Immature natural killer cell (primary cell): ENCODE data around the gene UGT1A7. TPM values are rescaled to one million over a fixed set of nuclear protein-coding genes. Genes with fewer than 3 reads are reported as not detected.

Experiments used
- DNase-seq, 3 donors: peaks; one replicate each; pipeline ENCODE4 v3.0.0; 2022; ENCODE audit warnings: mixed read lengths in 1 of 3
- H3K27ac Mint-ChIP-seq, 6 donors: one replicate each; pipeline ENCODE4 v1.8.0; 2020; ENCODE audit warnings: mixed read lengths in 6 of 6, mild to moderate bottlenecking in 5 of 6, inconsistent platforms in 4 of 6, moderate library complexity in 3 of 6
- H3K27me3 Mint-ChIP-seq, 3 donors: one replicate each; pipeline ENCODE4 v1.8.0; 2020 to 2021; ENCODE audit warnings: low read depth in 3 of 3, mild to moderate bottlenecking in 3 of 3, mixed read lengths in 3 of 3, moderate library complexity in 3 of 3, inconsistent platforms in 1 of 3
- H3K36me3 Mint-ChIP-seq, 3 donors: one replicate each; pipeline ENCODE4 v1.8.0; 2020; ENCODE audit warnings: mixed read lengths in 3 of 3, inconsistent platforms in 2 of 3, mild to moderate bottlenecking in 2 of 3
- H3K4me1 Mint-ChIP-seq, 2 donors: one replicate each; pipeline ENCODE4 v1.8.0; 2020; ENCODE audit warnings: inconsistent platforms in 2 of 2, mild to moderate bottlenecking in 2 of 2, mixed read lengths in 2 of 2, moderate library complexity in 1 of 2
- H3K4me3 Mint-ChIP-seq, 5 donors: one replicate each; pipeline ENCODE4 v1.8.0; 2020; ENCODE audit warnings: mild to moderate bottlenecking in 5 of 5, mixed read lengths in 5 of 5, inconsistent platforms in 3 of 5, moderate library complexity in 3 of 5
- H3K9me3 Mint-ChIP-seq, 6 donors: one replicate each; pipeline ENCODE4 v1.8.0; 2020; ENCODE audit warnings: mild to moderate bottlenecking in 6 of 6, mixed read lengths in 6 of 6, inconsistent platforms in 4 of 6, moderate library complexity in 3 of 6
- polyA plus RNA-seq, 3 donors: library from polyadenylated mRNA; unstranded; fragments of 300-500 nt; fragmentation: Illumina TruSeq; gene quantifications; one replicate each; pipeline ENCODE4 v1.2.3, GENCODE V29; 2021

UGT1A7 gene
- polyA plus RNA-seq, 3 donors from 2014 or later = not detected

GRCh38 chr2:233768076-233768475, 86.4 kb downstream of the UGT1A7 start:
- Mint-ChIP-seq H3K4me3 (no peak overlapping the region), H3K4me1 (no peaks in the 10 kb centered on the region), H3K36me3 (no peaks in the 10 kb centered on the region), H3K27ac (no peak overlapping the region), H3K9me3 (peaks cover 0 to 2% (median 0%) of the 10 kb centered on the region in 6 donors), H3K27me3 (peaks cover 0 to 17% (median 8%) of the 10 kb centered on the region in 3 donors)
- no peak for DNase-seq

- Mint-ChIP-seq H3K4me1 (no peaks in the 10 kb centered on the region), H3K27me3 (peaks cover 0 to 13% (median 6%) of the 10 kb centered on the region in 3 donors), H3K36me3 (no peaks in the 10 kb centered on the region), H3K4me3 (no peak overlapping the region), H3K9me3 (peaks cover 0 to 2% (median 0%) of the 10 kb centered on the region in 6 donors), H3K27ac (no peak overlapping the region)
- no peak for DNase-seq
Measured at GRCh38 chr2:233769260-233769659, 87.6 kb downstream of the UGT1A7 start.

- H3K27me3 Mint-ChIP-seq = peaks cover 0 to 12% (median 8%) of the 10 kb centered on the region in 3 donors
- H3K27ac Mint-ChIP-seq = no peak overlapping the region
- H3K4me3 Mint-ChIP-seq = no peak overlapping the region
- H3K36me3 Mint-ChIP-seq = peaks cover 0 to 4% (median 0%) of the 10 kb centered on the region in 3 donors
- H3K9me3 Mint-ChIP-seq = peaks cover 0 to 8% (median 0%) of the 10 kb centered on the region in 6 donors
- no peak for DNase-seq
- H3K4me1 Mint-ChIP-seq = no peaks in the 10 kb centered on the region
Measured at GRCh38 chr2:233772153-233772552, 90.5 kb downstream of the UGT1A7 start.

- Mint-ChIP-seq H3K9me3 (peaks cover 0 to 8% (median 0%) of the 10 kb centered on the region in 6 donors), H3K27ac (no peak overlapping the region)
- DNase-seq = no peak
Measured at GRCh38 chr2:233772583-233772982, 90.9 kb downstream of the UGT1A7 start.

GRCh38 chr2:233773854-233774253, 92.2 kb downstream of the UGT1A7 start:
- DNase-seq = no peak
- H3K27ac Mint-ChIP-seq = no peak overlapping the region
- peaks cover 3 to 20% (median 8%) of the 10 kb centered on the region in 3 donors for H3K27me3 Mint-ChIP-seq
- H3K4me1 Mint-ChIP-seq = no peaks in the 10 kb centered on the region
- H3K4me3 Mint-ChIP-seq = no peak overlapping the region
- peaks cover 0 to 4% (median 0%) of the 10 kb centered on the region in 3 donors for H3K36me3 Mint-ChIP-seq
- peaks cover 0 to 8% (median 0%) of the 10 kb centered on the region in 6 donors for H3K9me3 Mint-ChIP-seq

More at GRCh38 chr2:233772583-233772982, 90.9 kb downstream of the UGT1A7 start:
- H3K4me3 Mint-ChIP-seq = no peak overlapping the region
- peaks cover 0 to 4% (median 0%) of the 10 kb centered on the region in 3 donors for H3K36me3 Mint-ChIP-seq
- H3K27me3 Mint-ChIP-seq = peaks cover 0 to 12% (median 8%) of the 10 kb centered on the region in 3 donors
- no peaks in the 10 kb centered on the region for H3K4me1 Mint-ChIP-seq

- Mint-ChIP-seq H3K36me3 (peaks cover 0 to 4% (median 0%) of the 10 kb centered on the region in 3 donors), H3K9me3 (peaks cover 0 to 8% (median 0%) of the 10 kb centered on the region in 6 donors), H3K27ac (no peak overlapping the region), H3K4me3 (no peak overlapping the region), H3K27me3 (peaks cover 3 to 18% (median 9%) of the 10 kb centered on the region in 3 donors), H3K4me1 (no peaks in the 10 kb centered on the region)
- no peak for DNase-seq
Measured at GRCh38 chr2:233775414-233775813, 93.7 kb downstream of the UGT1A7 start.

GRCh38 chr2:233778030-233778429, 96.3 kb downstream of the UGT1A7 start, which contains the start of gene MROH2A:
Gene MROH2A (plus strand): TSS chr2:233778330. CDS start chr2:233779359, 1,029 bp downstream.
- Mint-ChIP-seq H3K4me1 (no peaks in the 10 kb centered on the region), H3K27me3 (peaks cover 3 to 12% (median 5%) of the 10 kb centered on the region in 3 donors), H3K36me3 (peaks cover 0 to 4% (median 0%) of the 10 kb centered on the region in 3 donors), H3K27ac (no peak within 1 kb of the TSS), H3K4me3 (no peak within 1 kb of the TSS), H3K9me3 (peaks cover 0 to 8% (median 0%) of the 10 kb centered on the region in 6 donors)
- no peak for DNase-seq

- no peak for DNase-seq
- no peak overlapping the region for H3K4me3 Mint-ChIP-seq
- peaks cover 0 to 4% (median 0%) of the 10 kb centered on the region in 3 donors for H3K36me3 Mint-ChIP-seq
- peaks cover 3 to 18% (median 3%) of the 10 kb centered on the region in 3 donors for H3K27me3 Mint-ChIP-seq
- peaks cover 0 to 8% (median 0%) of the 10 kb centered on the region in 6 donors for H3K9me3 Mint-ChIP-seq
- no peaks in the 10 kb centered on the region for H3K4me1 Mint-ChIP-seq
- H3K27ac Mint-ChIP-seq = no peak overlapping the region
Measured at GRCh38 chr2:233779722-233780121, 98.0 kb downstream of the UGT1A7 start.

GRCh38 chr2:233780771-233781170, 99.1 kb downstream of the UGT1A7 start:
- Mint-ChIP-seq H3K4me3 (no peak overlapping the region), H3K27ac (no peak overlapping the region), H3K9me3 (peaks cover 0 to 3% (median 0%) of the 10 kb centered on the region in 6 donors)

GRCh38 chr2:233789554-233789953, 107.9 kb downstream of the UGT1A7 start:
- H3K4me3 Mint-ChIP-seq = no peak overlapping the region
- DNase-seq = no peak
- no peaks in the 10 kb centered on the region for H3K9me3 Mint-ChIP-seq
- H3K27me3 Mint-ChIP-seq = peaks cover 0 to 7% (median 2%) of the 10 kb centered on the region in 3 donors
- no peaks in the 10 kb centered on the region for H3K4me1 Mint-ChIP-seq
- H3K27ac Mint-ChIP-seq = no peak overlapping the region
- no peaks in the 10 kb centered on the region for H3K36me3 Mint-ChIP-seq

More at GRCh38 chr2:233780771-233781170, 99.1 kb downstream of the UGT1A7 start:
- no peaks in the 10 kb centered on the region for H3K4me1 Mint-ChIP-seq
- H3K36me3 Mint-ChIP-seq = peaks cover 0 to 2% (median 0%) of the 10 kb centered on the region in 3 donors
- peaks cover 1 to 16% (median 3%) of the 10 kb centered on the region in 3 donors for H3K27me3 Mint-ChIP-seq
- DNase-seq = no peak

GRCh38 chr2:233791151-233791882, 109.6 kb downstream of the UGT1A7 start:
- no peak overlapping the region for H3K4me3 Mint-ChIP-seq
- peaks cover 0 to 3% (median 2%) of the 10 kb centered on the region in 3 donors for H3K27me3 Mint-ChIP-seq
- DNase-seq = no peak
- no peak overlapping the region for H3K27ac Mint-ChIP-seq
- no peaks in the 10 kb centered on the region for H3K36me3 Mint-ChIP-seq
- H3K4me1 Mint-ChIP-seq = no peaks in the 10 kb centered on the region
- no peaks in the 10 kb centered on the region for H3K9me3 Mint-ChIP-seq

GRCh38 chr2:233791883-233792329, 110.2 kb downstream of the UGT1A7 start:
- Mint-ChIP-seq H3K27ac (no peak overlapping the region), H3K4me3 (no peak overlapping the region), H3K36me3 (no peaks in the 10 kb centered on the region), H3K4me1 (no peaks in the 10 kb centered on the region), H3K9me3 (no peaks in the 10 kb centered on the region), H3K27me3 (peaks cover 0 to 2% (median 2%) of the 10 kb centered on the region in 3 donors)
- no peak for DNase-seq

GRCh38 chr2:233792720-233793119, 111.0 kb downstream of the UGT1A7 start:
- no peak overlapping the region for H3K27ac Mint-ChIP-seq
- peaks cover 0 to 2% (median 2%) of the 10 kb centered on the region in 3 donors for H3K27me3 Mint-ChIP-seq
- no peaks in the 10 kb centered on the region for H3K36me3 Mint-ChIP-seq
- no peak for DNase-seq
- no peak overlapping the region for H3K4me3 Mint-ChIP-seq
- no peaks in the 10 kb centered on the region for H3K9me3 Mint-ChIP-seq
- H3K4me1 Mint-ChIP-seq = no peaks in the 10 kb centered on the region

GRCh38 chr2:233793465-233794127, 111.9 kb downstream of the UGT1A7 start:
- H3K36me3 Mint-ChIP-seq = no peaks in the 10 kb centered on the region
- no peak for DNase-seq
- no peak overlapping the region for H3K27ac Mint-ChIP-seq
- H3K4me3 Mint-ChIP-seq = no peak overlapping the region
- H3K9me3 Mint-ChIP-seq = no peaks in the 10 kb centered on the region
- H3K4me1 Mint-ChIP-seq = no peaks in the 10 kb centered on the region
- H3K27me3 Mint-ChIP-seq = peaks cover 0 to 2% (median 2%) of the 10 kb centered on the region in 3 donors
